Mucosa of descending colon (tissue), 3 donors: ENCODE data around the gene ADRA2B. TPM values are rescaled to one million over a fixed set of nuclear protein-coding genes. Genes with fewer than 3 reads are reported as not detected.

Experiments used
- ATAC-seq: fragments of 200-7000 bp; cut with Tn5 transposase; one replicate; pipeline ENCODE4 v1.9.1; 2020; ENCODE audit warnings: mild to moderate bottlenecking, moderate library complexity
- DNase-seq, 3 donors: peaks; one replicate each; pipeline ENCODE4 v3.0.0-alpha.2; 2020
- H3K36me3 ChIP-seq: fragments of 200-600 bp; one replicate; pipeline ENCODE4 v1.8.0; 2021; ENCODE audit warnings: low read depth, mild to moderate bottlenecking
- H3K4me1 ChIP-seq: fragments of 200-600 bp; one replicate; pipeline ENCODE4 v1.8.0; 2021; ENCODE audit warnings: low read depth, mild to moderate bottlenecking
- H3K4me3 ChIP-seq: fragments of 200-600 bp; one replicate; pipeline ENCODE4 v1.8.0; 2021; ENCODE audit warnings: mild to moderate bottlenecking
- H3K9me3 ChIP-seq: fragments of 200-600 bp; one replicate; pipeline ENCODE4 v1.8.0; 2021; ENCODE audit warnings: mild to moderate bottlenecking
- CTCF ChIP-seq: fragments of 200-600 bp; IDR thresholded peaks from one replicate; pipeline ENCODE4 v1.8.0; 2022; ENCODE audit warnings: antibody characterized with exemption, mild to moderate bottlenecking
- intact Hi-C, 2 donors: fragments of 100-400 bp; cut with DNase I in 1 of 2; cut with micrococcal nuclease in 1 of 2; formaldehyde crosslinking; loops; one replicate each; pipeline versions ENCODE4 v1.11.0 to v1.11.1; 2022; cut with DNase I, micrococcal nuclease
- total RNA-seq, 3 donors: library from RNA; stranded (reverse); fragmentation: NEBNext Ultra II Directional in 2 of 3; extraction: Animal tissue kit (Norgen Biotek cat#: 25700) in 2 of 3; gene quantifications; one replicate each; pipeline versions ENCODE4 v1.2.1 to v1.2.4, GENCODE V29; 2021 to 2023
- donor health status: DM: no; HTN: no; CAD: no; lungs with moderate emphysema.
- donor health status: DM: no; HTN: no; CAD: no.
- donor health status: DM: no; HTN: yes; CAD: no.

Gene ADRA2B
- total RNA-seq, 3 donors from 2014 or later = 0.17 to 0.73 (median 0.36) TPM

- intact Hi-C loops = no loop called here
- no peak overlapping the region for H3K4me3 ChIP-seq
- no peak for DNase-seq
These were observed 32.1 kb downstream of the ADRA2B start for GRCh38 chr2:96083989-96084857.

DNA sequence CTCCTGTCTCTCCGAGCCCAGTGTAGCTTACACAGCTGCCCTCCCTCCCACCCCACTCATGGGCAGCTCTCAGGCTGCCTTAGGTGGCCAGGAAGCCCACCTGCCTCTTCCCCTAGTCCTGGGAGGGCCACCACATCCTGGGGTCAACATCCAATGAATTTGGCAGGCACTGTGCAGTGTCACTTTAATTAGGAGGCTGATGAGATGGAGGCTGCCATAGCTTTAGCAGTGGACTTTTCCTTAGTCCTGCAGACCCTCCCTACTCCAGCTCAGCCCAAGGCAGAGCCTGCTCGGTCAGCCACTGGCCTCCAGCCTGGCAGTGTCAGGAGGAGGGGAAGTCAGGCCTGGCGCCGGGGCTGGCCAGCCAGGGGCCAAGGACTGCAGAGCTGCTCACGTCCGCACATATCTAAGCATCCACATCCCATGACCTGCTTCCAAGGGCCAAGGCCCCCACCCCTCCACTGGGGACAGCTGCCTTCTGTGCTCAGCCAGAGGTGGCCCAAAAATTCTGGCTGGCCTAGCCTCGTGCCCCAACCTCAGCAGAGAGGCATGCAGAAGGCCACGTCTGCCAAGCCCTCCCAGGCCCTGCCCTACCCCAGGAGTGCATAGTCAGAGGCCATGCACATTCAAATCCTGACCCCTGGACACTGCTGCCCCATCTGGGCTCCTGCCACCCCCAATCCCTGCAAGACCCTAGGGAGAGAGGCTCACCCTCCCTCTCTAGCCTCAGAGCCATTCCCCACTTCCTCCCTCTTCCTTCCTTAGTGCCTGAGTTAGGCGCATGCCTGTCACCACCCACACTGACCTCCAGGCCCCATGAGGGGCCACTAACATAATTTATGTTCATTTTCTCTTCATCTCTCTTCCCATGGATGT, 33.1 kb downstream of the ADRA2B start:
- Histone ChIP-seq H3K4me3 (no peak overlapping the region), H3K9me3 (no peaks in the 10 kb centered on the region), H3K36me3 (no peaks in the 10 kb centered on the region), H3K4me1 (no peaks in the 10 kb centered on the region)
- intact Hi-C loops = no loop called here
- ATAC-seq (no peak), DNase-seq (peak in 1 of 3 donors; percentile 15)
- TF ChIP-seq CTCF = no peak

More at GRCh38 chr2:96083989-96084857, 32.1 kb downstream of the ADRA2B start:
- H3K9me3 ChIP-seq = no peaks in the 10 kb centered on the region
- TF ChIP-seq CTCF = no peak
- no peak for ATAC-seq
- H3K4me1 ChIP-seq = no peaks in the 10 kb centered on the region
- H3K36me3 ChIP-seq = no peaks in the 10 kb centered on the region

GRCh38 chr2:96082211-96083063, 33.9 kb downstream of the ADRA2B start:
- intact Hi-C loops = no loop called here

GRCh38 chr2:96081042-96081441, 35.3 kb downstream of the ADRA2B start:
- no peaks in the 10 kb centered on the region for H3K9me3 ChIP-seq
- no peak for TF ChIP-seq CTCF

More at GRCh38 chr2:96082211-96083063, 33.9 kb downstream of the ADRA2B start:
- Histone ChIP-seq H3K4me3 (no peak overlapping the region), H3K4me1 (no peaks in the 10 kb centered on the region), H3K36me3 (no peaks in the 10 kb centered on the region), H3K9me3 (no peaks in the 10 kb centered on the region)
- ATAC-seq (no peak), DNase-seq (no peak)
- no peak for TF ChIP-seq CTCF

GRCh38 chr2:96075199-96075771, 41.1 kb downstream of the ADRA2B start:
- Histone ChIP-seq H3K4me3 (no peak overlapping the region), H3K4me1 (no peaks in the 10 kb centered on the region), H3K36me3 (no peaks in the 10 kb centered on the region), H3K9me3 (no peaks in the 10 kb centered on the region)
- intact Hi-C loops = no loop called here
- DNase-seq = no peak
- no peak for ATAC-seq
- no peak for TF ChIP-seq CTCF

More at GRCh38 chr2:96081042-96081441, 35.3 kb downstream of the ADRA2B start:
- H3K36me3 ChIP-seq = no peaks in the 10 kb centered on the region
- ATAC-seq (no peak), DNase-seq (no peak)
- H3K4me3 ChIP-seq = no peak overlapping the region
- no peaks in the 10 kb centered on the region for H3K4me1 ChIP-seq
- intact Hi-C loops = no loop called here
